ENCODE results near the gene GSTM5. TPM values are rescaled to one million over a fixed set of nuclear protein-coding genes. Genes with fewer than 3 reads are reported as not detected.
"Not testable (repeated sequence)": the region's sequence is repeated elsewhere in the genome, so short reads cannot be mapped to it uniquely, and the experiment has no call there.

GSTM5 gene
- total RNA-seq, 4 donors from 2014 or later: 0.51 to 24.8 (median 22.3) TPM

DNA sequence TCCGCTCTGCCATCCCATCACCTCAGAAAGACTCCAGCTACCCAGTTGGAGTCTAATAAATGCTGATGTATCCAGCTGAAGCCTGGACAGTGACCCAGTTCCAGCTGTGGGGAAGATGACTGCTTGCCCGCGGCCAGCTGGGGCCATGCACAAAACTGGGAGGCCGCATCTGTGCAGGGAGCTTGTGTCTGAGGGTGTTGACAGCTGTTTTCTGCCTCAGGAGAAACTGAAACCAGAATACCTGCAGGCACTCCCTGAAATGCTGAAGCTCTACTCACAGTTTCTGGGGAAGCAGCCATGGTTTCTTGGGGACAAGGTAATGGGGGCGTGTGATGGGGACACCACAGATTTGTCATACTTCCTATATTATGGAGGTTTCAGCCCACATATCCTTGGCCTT is 41.0 kb upstream of the GSTM5 start:
- DNase-seq: no peak
- no peaks in the 10 kb centered on the region for H3K27me3 ChIP-seq
- H3K4me3 ChIP-seq: no peak overlapping the region
- H3K9me3 ChIP-seq: no peaks in the 10 kb centered on the region
- H3K4me1 ChIP-seq: no peaks in the 10 kb centered on the region
- H3K27ac ChIP-seq: no peak overlapping the region
- H3K36me3 ChIP-seq: no peaks in the 10 kb centered on the region
- intact Hi-C loops (cut with DNase I; ENCODE audit: low total_unique reads): no loop called here
- TF ChIP-seq, protein P1, sequence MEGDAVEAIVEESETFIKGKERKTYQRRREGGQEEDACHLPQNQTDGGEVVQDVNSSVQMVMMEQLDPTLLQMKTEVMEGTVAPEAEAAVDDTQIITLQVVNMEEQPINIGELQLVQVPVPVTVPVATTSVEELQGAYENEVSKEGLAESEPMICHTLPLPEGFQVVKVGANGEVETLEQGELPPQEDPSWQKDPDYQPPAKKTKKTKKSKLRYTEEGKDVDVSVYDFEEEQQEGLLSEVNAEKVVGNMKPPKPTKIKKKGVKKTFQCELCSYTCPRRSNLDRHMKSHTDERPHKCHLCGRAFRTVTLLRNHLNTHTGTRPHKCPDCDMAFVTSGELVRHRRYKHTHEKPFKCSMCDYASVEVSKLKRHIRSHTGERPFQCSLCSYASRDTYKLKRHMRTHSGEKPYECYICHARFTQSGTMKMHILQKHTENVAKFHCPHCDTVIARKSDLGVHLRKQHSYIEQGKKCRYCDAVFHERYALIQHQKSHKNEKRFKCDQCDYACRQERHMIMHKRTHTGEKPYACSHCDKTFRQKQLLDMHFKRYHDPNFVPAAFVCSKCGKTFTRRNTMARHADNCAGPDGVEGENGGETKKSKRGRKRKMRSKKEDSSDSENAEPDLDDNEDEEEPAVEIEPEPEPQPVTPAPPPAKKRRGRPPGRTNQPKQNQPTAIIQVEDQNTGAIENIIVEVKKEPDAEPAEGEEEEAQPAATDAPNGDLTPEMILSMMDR (IDR thresholded peaks at IDR 0.05): no peak
- no peak for TF ChIP-seq POLR2A (IDR thresholded peaks at IDR 0.05)

DNA sequence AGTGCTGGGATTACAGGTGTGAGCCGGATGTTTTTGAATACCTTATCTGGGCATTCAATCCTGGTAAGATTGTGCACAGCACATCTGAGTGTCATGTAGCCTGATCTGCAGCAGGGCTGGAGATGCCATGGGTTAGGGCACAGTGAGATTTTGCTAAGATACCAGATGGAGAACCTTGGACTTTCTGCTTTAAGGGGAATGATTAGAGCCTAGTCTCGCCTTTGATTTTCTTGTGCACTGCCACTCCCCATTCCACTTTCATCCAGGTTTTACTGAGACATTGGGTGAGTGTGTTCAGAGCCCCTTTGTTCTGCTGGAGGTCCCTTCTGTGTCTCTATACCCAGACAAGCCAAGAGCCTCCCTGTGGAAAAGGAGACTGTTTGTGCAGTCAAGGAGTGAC is 38.2 kb upstream of the GSTM5 start:
- intact Hi-C loops (cut with DNase I; ENCODE audit: low total_unique reads); H3K9me3 ChIP-seq; DNase-seq; H3K4me1 ChIP-seq; H3K27ac ChIP-seq; H3K27me3 ChIP-seq; H3K4me3 ChIP-seq; H3K36me3 ChIP-seq: not testable (repeated sequence)

DNA sequence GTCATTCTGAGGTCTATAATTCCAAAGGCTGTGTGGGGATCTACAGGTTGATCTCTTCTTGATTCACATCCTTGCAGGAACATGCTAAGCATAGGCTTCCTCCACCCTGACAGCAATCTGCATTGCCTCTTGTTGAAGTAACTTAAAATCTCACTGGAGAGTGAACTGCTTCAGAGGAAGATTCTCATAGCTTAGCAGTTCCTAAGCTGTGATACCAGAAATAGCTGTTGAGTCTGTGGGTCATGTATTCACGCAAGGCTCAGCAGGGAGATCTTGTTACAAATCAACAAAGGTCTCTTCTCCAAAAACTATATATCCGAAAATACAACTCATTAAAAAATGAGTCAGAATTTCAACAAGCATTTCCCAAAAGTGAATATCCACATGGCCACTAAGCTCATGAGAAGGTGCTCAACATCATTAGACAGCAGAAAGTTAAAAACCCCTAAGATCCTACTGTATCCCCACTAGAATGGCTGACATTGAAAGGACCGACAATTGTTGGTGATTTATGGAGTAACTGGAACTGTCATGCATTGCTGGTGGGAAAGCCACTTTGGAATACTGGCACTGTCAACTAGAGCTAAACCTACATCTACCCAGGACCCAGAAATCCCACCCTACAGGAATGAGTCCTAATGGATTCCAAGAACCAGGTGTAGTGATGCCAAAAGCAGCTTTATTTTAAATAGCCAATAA is 35.2 kb upstream of the GSTM5 start:
- H3K27me3 ChIP-seq; H3K27ac ChIP-seq; DNase-seq; H3K4me1 ChIP-seq; H3K36me3 ChIP-seq; intact Hi-C loops (cut with DNase I; ENCODE audit: low total_unique reads); H3K4me3 ChIP-seq; H3K9me3 ChIP-seq: not testable (repeated sequence)

DNA sequence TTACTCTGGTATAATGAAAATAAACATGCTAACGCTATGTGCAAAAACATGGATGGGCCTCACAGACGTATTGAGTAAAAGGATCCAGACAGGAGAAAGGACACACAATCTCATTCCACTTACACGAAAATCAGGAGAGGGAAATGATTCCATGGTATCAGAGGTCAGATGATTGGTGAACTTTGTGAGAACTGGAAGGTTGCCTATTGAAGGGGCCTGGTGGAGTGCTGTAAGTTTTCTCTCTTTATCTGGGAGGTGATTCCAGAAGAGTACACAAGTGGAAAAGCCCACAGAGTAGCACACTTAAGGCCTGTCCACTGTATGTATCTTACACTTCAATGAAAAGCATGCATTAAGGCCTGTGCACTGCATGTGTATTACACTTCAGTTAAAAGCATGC is 34.6 kb upstream of the GSTM5 start:
- Histone ChIP-seq H3K27ac (no peak overlapping the region), H3K36me3 (no peaks in the 10 kb centered on the region), H3K4me3 (no peak overlapping the region), H3K9me3 (no peaks in the 10 kb centered on the region), H3K4me1 (no peaks in the 10 kb centered on the region), H3K27me3 (no peaks in the 10 kb centered on the region)
- DNase-seq: no peak
- intact Hi-C loops (cut with DNase I; ENCODE audit: low total_unique reads): no loop called here
- no peak for TF ChIP-seq POLR2A (IDR thresholded peaks at IDR 0.05)
- TF ChIP-seq, protein P1 (IDR thresholded peaks at IDR 0.05): no peak

DNA sequence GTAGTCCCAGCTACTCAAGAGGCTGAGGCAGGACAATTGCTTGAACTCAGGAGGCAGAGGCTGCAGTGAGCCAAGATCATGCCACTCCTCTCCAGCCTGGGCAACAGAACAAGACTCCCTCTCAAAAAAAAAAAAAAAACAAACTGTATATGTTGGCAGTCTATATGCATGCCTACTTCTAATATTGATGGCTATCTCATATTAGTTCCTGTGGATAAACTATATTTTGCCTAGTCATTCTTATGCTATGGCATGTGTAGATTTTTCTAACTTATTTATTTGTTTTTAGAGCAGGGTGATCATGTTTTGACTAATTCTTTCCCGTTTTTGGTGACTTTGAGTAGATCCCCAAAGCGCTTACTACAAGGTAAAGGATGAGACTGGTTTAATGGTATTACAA is 33.4 kb upstream of the GSTM5 start:
- H3K4me1 ChIP-seq; H3K4me3 ChIP-seq; DNase-seq; H3K27ac ChIP-seq; H3K36me3 ChIP-seq; intact Hi-C loops (cut with DNase I; ENCODE audit: low total_unique reads); H3K27me3 ChIP-seq; H3K9me3 ChIP-seq: not testable (repeated sequence)

DNA sequence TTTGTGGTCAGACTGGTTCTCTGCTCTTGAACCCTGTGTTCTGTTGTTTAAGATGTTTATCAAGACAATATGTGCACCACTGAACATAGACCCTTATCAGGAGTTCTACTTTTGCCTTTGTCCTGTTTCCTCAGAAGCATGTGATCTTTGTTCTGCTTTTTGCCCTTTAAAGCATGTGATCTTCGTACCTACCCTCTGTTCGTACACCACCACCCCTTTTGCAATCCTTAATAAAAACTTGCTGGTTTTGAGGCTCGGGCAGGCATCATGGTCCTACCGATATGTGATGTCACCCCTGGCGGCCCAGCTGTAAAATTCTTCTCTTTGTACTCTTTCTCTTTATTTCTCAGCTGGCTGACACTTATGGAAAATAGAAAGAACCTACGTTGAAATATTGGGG is 27.3 kb upstream of the GSTM5 start:
- H3K4me3 ChIP-seq; intact Hi-C loops (cut with DNase I; ENCODE audit: low total_unique reads): not testable (repeated sequence)

DNA sequence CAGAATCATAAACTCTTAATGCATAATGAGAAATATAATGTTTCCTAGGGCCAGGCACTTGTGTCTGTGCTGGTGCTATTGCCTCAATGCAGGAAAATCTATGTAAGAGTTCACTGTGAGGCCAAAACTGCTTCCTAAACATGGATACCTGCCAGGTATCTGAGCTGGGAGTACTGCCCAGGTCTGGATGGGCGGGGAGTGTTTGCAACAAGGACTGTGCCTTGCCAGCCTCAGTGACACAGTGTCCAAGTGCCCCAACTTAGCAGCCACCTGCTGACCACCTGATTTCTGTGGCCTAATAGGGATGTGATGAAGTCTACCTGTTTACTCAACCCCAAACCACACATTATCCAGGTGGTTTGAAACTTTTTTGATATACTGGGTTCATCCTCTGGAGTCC is 26.7 kb upstream of the GSTM5 start:
- H3K27ac ChIP-seq; H3K4me3 ChIP-seq; intact Hi-C loops (cut with DNase I; ENCODE audit: low total_unique reads); H3K36me3 ChIP-seq; H3K9me3 ChIP-seq; H3K27me3 ChIP-seq; H3K4me1 ChIP-seq; DNase-seq: not testable (repeated sequence)

More for the DNA sequence above, 27.3 kb upstream of the GSTM5 start:
- not testable (repeated sequence) for H3K27me3 ChIP-seq, H3K27ac ChIP-seq, H3K36me3 ChIP-seq, DNase-seq, H3K4me1 ChIP-seq, H3K9me3 ChIP-seq

DNA sequence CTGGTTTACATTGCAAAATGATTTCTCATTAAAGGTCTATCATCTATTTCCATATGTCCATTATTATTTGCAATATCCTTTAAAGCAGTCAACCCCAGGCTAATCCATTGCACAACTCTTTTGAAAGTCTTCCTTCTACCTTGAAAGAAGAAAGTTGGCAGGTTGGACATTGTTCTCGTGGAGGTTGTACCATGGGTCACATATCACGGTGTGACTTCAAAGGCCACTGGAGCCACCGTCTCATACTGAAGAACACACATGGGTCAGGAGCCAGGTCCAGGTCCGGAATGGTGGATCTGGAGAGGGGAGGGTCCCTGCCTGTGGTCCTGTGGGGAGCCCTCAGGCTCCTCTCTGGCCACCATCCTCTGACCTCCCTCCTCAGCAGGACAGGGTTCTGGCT is 26.2 kb upstream of the GSTM5 start:
- H3K36me3 ChIP-seq; intact Hi-C loops (cut with DNase I; ENCODE audit: low total_unique reads); H3K4me3 ChIP-seq; H3K4me1 ChIP-seq; DNase-seq; H3K9me3 ChIP-seq; H3K27me3 ChIP-seq: not testable (repeated sequence)
- peak overlapping the region in 1 of 2 donors; percentile 24 for H3K27ac ChIP-seq

DNA sequence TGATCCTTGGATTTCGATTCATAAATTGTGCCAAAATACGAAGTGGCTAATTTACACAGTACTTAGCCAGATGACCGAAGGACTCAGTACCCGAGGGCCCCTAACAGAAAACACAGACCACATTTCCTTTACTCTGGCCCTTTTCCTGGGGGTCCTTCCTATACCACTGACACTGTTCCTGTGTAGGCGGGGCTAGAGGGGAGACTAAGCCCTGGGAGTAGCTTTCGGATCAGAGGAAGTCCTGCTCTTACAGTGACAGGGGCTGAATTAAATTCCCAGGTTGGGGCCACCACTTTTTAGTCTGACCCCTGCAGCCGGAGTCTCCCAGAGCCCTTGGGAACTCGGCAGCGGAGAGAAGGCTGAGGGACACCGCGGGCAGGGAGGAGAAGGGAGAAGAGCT is 24.9 kb upstream of the GSTM5 start:
- Histone ChIP-seq H3K27ac (peak overlapping the region in 1 of 2 donors; percentile 87), H3K4me3 (peak overlapping the region in 1 of 2 donors; percentile 50)
- H3K27me3 ChIP-seq; H3K9me3 ChIP-seq; H3K36me3 ChIP-seq; DNase-seq; intact Hi-C loops (cut with DNase I; ENCODE audit: low total_unique reads); H3K4me1 ChIP-seq: not testable (repeated sequence)
